Ecto neural progenitor cell (in vitro differentiated cells): ENCODE data around the gene NEDD9.

Experiments
- DNase-seq: peaks from one replicate; pipeline ENCODE4 v3.0.0-alpha.2; 2018; ENCODE audit warnings: low spot score

Gene NEDD9

GRCh38 chr6:11232193-11232769, at the start of gene NEDD9:
Gene NEDD9, minus strand, starts transcription at chr6:11232668. Its CDS starts 153 bp downstream, at chr6:11232515.
- peak; percentile 96 for DNase-seq

- no peak for DNase-seq
Observed at GRCh38 chr6:11282245-11282644, 49.8 kb upstream of the NEDD9 start.

- DNase-seq: no peak
Observed at GRCh38 chr6:11280394-11280793, 47.9 kb upstream of the NEDD9 start.

GRCh38 chr6:11279284-11279689, 46.8 kb upstream of the NEDD9 start:
- DNase-seq: no peak

GRCh38 chr6:11278207-11278559, 45.7 kb upstream of the NEDD9 start:
- DNase-seq: no peak

GRCh38 chr6:11277275-11278206, 45.1 kb upstream of the NEDD9 start:
- DNase-seq: no peak

GRCh38 chr6:11276911-11277274, 44.4 kb upstream of the NEDD9 start:
- no peak for DNase-seq

GRCh38 chr6:11276228-11276627, 43.8 kb upstream of the NEDD9 start:
- DNase-seq: no peak

- DNase-seq: no peak
Observed at GRCh38 chr6:11275598-11275997, 43.1 kb upstream of the NEDD9 start.

GRCh38 chr6:11273406-11274065, 41.1 kb upstream of the NEDD9 start:
- DNase-seq: no peak

- no peak for DNase-seq
Observed at GRCh38 chr6:11272491-11273192, 40.2 kb upstream of the NEDD9 start.

GRCh38 chr6:11271228-11272020, 39.0 kb upstream of the NEDD9 start:
- no peak for DNase-seq

GRCh38 chr6:11270030-11271027, 37.9 kb upstream of the NEDD9 start:
- no peak for DNase-seq

- no peak for DNase-seq
Observed at GRCh38 chr6:11268978-11269377, 36.5 kb upstream of the NEDD9 start.

- no peak for DNase-seq
Observed at GRCh38 chr6:11266926-11267325, 34.5 kb upstream of the NEDD9 start.

- no peak for DNase-seq
Observed at GRCh38 chr6:11265932-11266331, 33.5 kb upstream of the NEDD9 start.

GRCh38 chr6:11264100-11264499, 31.6 kb upstream of the NEDD9 start:
- DNase-seq: no peak

- DNase-seq: no peak
Observed at GRCh38 chr6:11263291-11263775, 30.9 kb upstream of the NEDD9 start.

GRCh38 chr6:11262242-11262641, 29.8 kb upstream of the NEDD9 start:
- DNase-seq: no peak
